Liver (tissue), 3 donors: ENCODE measurements around the gene KRT37.

ENCODE experiments used
- CTCF ChIP-seq: fragments of 150-350 bp; IDR thresholded peaks from 2 replicates; pipeline ENCODE4 v1.5.1; 2017; ENCODE audit warnings: improper control_type of control experiment, low read depth, low read length; ENCODE audit not compliant: missing input control
- EGR1 ChIP-seq, 2 donors: IDR thresholded peaks; 2 replicates each; pipeline ENCODE4 v1.6.1; 2016 to 2018; ENCODE audit warnings: antibody characterized with exemption in 2 of 2, low read depth in 2 of 2
- FOXA1 ChIP-seq: IDR thresholded peaks from 2 replicates; pipeline ENCODE4 v1.6.1; 2016; ENCODE audit warnings: antibody characterized with exemption
- GABPA ChIP-seq, 2 donors: IDR thresholded peaks in 1 of 2; conservative IDR thresholded peaks in 1 of 2; 2 replicates each; pipeline ENCODE4 v1.6.1; 2016; ENCODE audit warnings: antibody characterized with exemption in 2 of 2, mild to moderate bottlenecking in 1 of 2, moderate library complexity in 1 of 2
- HNF4G ChIP-seq: IDR thresholded peaks from 2 replicates; pipeline ENCODE4 v1.6.1; 2016; ENCODE audit warnings: antibody characterized with exemption
- JUND ChIP-seq, 2 donors: IDR thresholded peaks; 2 replicates each; pipeline ENCODE4 v1.6.1; 2016; ENCODE audit warnings: antibody characterized with exemption in 2 of 2
- MAX ChIP-seq: IDR thresholded peaks from 2 replicates; pipeline ENCODE4 v1.6.1; 2016; ENCODE audit warnings: antibody characterized with exemption
- NR2F2 ChIP-seq: IDR thresholded peaks from 2 replicates; pipeline ENCODE4 v1.6.1; 2016; ENCODE audit warnings: antibody characterized with exemption
- RAD21 ChIP-seq, 2 donors: IDR thresholded peaks; 2 replicates each; pipeline ENCODE4 v1.6.1; 2016; ENCODE audit warnings: antibody characterized with exemption in 2 of 2, mild to moderate bottlenecking in 2 of 2
- REST ChIP-seq: IDR thresholded peaks from 2 replicates; pipeline ENCODE4 v1.6.1; 2016; ENCODE audit warnings: antibody characterized with exemption, mild to moderate bottlenecking
- SP1 ChIP-seq: IDR thresholded peaks from 2 replicates; pipeline ENCODE4 v1.6.1; 2018; ENCODE audit warnings: antibody characterized with exemption, mild to moderate bottlenecking
- TAF1 ChIP-seq: conservative IDR thresholded peaks from 2 replicates; pipeline ENCODE4 v1.6.1; 2016; ENCODE audit warnings: antibody characterized with exemption, mild to moderate bottlenecking
- YY1 ChIP-seq: IDR thresholded peaks from 2 replicates; pipeline ENCODE4 v1.6.1; 2016; ENCODE audit warnings: antibody characterized with exemption, mild to moderate bottlenecking
- donor health status: healthy.
- donor health status: healthy.

GRCh38 chr17:41467561-41467960 lies 43.2 kb upstream of the KRT37 start:
- TF ChIP-seq GABPA (IDR thresholded peaks at IDR 0.05 in 1 of 2, conservative IDR thresholded peaks at IDR 0.05 in 1 of 2) (no peak), CTCF (no peak), JUND (IDR thresholded peaks at IDR 0.05) (no peak), RAD21 (IDR thresholded peaks at IDR 0.05) (no peak), SP1 (no peak), FOXA1 (no peak), YY1 (no peak), REST (no peak), TAF1 (no peak), EGR1 (IDR thresholded peaks at IDR 0.05; ENCODE audit: low read depth in 2 of 2) (no peak), MAX (no peak), NR2F2 (no peak), HNF4G (no peak)
